WTC11 (cell line): ENCODE measurements around the gene RAET1G.

Experiments used
- AFF4 ChIP-seq: sonication (generic); formaldehyde crosslinking; IDR thresholded peaks from 2 replicates; pipeline ENCODE4 v1.8.1; 2023; ENCODE audit warnings: mild to moderate bottlenecking, missing genetic modification reagents, borderline replicate concordance
- JUN ChIP-seq: sonication (generic); formaldehyde crosslinking; IDR thresholded peaks from 2 replicates; pipeline ENCODE4 v1.8.0; 2023; ENCODE audit warnings: mild to moderate bottlenecking, missing genetic modification reagents
- NR2C2 ChIP-seq: sonication (generic); formaldehyde crosslinking; IDR thresholded peaks from 2 replicates; pipeline ENCODE4 v1.8.0; 2022; ENCODE audit warnings: mild to moderate bottlenecking, missing genetic modification reagents
- TEAD4 ChIP-seq: sonication (generic); formaldehyde crosslinking; IDR thresholded peaks from 2 replicates; pipeline ENCODE4 v1.8.0; 2022; ENCODE audit warnings: mild to moderate bottlenecking, missing genetic modification reagents
- ZNF121 ChIP-seq: sonication (generic); formaldehyde crosslinking; IDR thresholded peaks from 2 replicates; pipeline ENCODE4 v1.8.0; 2023; ENCODE audit warnings: missing genetic modification reagents
- ZNF396 ChIP-seq: fragments of 250-450 bp; sonication (Bioruptor Pico); IDR thresholded peaks from 2 replicates; pipeline ENCODE4 v1.8.0; 2021; ENCODE audit warnings: mild to moderate bottlenecking, moderate library complexity, borderline replicate concordance
- TF ChIP-seq, protein P1 (sequence below): fragments of 200-600 bp; IDR thresholded peaks from 2 replicates; pipeline ENCODE4 v1.8.0; 2022; ENCODE audit warnings: antibody characterized with exemption
- TF ChIP-seq, protein P2 (sequence below): sonication (generic); formaldehyde crosslinking; IDR thresholded peaks from 2 replicates; pipeline ENCODE4 v1.8.1; 2023; ENCODE audit warnings: mild to moderate bottlenecking, missing genetic modification reagents
- TF ChIP-seq, protein P3 (sequence below): sonication (generic); formaldehyde crosslinking; IDR thresholded peaks from 2 replicates; pipeline ENCODE4 v1.8.0; 2022; ENCODE audit warnings: mild to moderate bottlenecking, missing genetic modification reagents

DNA sequence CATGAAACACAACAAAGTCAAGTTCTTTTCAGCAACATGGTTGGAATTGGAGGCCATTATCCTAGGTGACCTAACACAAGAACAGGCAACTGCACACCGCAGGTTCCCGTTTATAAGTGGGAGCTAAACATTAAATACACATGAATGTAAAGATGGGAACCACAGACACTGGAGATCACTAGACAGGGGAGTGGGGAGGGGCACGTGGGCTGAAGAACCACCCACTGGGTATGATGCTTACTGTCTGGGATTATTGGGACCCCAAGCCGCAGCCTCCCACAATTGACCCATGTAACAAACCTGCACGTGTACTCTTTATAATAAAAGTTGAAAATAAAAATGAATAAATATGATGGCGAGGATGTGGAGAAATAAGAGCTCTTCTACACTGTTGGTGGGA lies 8.6 kb upstream of the RAET1G start:
- TF ChIP-seq, protein P1, sequence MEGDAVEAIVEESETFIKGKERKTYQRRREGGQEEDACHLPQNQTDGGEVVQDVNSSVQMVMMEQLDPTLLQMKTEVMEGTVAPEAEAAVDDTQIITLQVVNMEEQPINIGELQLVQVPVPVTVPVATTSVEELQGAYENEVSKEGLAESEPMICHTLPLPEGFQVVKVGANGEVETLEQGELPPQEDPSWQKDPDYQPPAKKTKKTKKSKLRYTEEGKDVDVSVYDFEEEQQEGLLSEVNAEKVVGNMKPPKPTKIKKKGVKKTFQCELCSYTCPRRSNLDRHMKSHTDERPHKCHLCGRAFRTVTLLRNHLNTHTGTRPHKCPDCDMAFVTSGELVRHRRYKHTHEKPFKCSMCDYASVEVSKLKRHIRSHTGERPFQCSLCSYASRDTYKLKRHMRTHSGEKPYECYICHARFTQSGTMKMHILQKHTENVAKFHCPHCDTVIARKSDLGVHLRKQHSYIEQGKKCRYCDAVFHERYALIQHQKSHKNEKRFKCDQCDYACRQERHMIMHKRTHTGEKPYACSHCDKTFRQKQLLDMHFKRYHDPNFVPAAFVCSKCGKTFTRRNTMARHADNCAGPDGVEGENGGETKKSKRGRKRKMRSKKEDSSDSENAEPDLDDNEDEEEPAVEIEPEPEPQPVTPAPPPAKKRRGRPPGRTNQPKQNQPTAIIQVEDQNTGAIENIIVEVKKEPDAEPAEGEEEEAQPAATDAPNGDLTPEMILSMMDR = no peak
- TF ChIP-seq NR2C2 (CRISPR knock-in tag) (no peak), JUN (no peak), ZNF121 (CRISPR knock-in tag) (no peak), TEAD4 (CRISPR knock-in tag) (no peak), AFF4 (CRISPR knock-in tag) (no peak), ZNF396 (CRISPR knock-in tag) (no peak)
- TF ChIP-seq, protein P2, sequence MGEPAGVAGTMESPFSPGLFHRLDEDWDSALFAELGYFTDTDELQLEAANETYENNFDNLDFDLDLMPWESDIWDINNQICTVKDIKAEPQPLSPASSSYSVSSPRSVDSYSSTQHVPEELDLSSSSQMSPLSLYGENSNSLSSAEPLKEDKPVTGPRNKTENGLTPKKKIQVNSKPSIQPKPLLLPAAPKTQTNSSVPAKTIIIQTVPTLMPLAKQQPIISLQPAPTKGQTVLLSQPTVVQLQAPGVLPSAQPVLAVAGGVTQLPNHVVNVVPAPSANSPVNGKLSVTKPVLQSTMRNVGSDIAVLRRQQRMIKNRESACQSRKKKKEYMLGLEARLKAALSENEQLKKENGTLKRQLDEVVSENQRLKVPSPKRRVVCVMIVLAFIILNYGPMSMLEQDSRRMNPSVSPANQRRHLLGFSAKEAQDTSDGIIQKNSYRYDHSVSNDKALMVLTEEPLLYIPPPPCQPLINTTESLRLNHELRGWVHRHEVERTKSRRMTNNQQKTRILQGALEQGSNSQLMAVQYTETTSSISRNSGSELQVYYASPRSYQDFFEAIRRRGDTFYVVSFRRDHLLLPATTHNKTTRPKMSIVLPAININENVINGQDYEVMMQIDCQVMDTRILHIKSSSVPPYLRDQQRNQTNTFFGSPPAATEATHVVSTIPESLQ (CRISPR knock-in tag) = no peak
- TF ChIP-seq, protein P3, sequence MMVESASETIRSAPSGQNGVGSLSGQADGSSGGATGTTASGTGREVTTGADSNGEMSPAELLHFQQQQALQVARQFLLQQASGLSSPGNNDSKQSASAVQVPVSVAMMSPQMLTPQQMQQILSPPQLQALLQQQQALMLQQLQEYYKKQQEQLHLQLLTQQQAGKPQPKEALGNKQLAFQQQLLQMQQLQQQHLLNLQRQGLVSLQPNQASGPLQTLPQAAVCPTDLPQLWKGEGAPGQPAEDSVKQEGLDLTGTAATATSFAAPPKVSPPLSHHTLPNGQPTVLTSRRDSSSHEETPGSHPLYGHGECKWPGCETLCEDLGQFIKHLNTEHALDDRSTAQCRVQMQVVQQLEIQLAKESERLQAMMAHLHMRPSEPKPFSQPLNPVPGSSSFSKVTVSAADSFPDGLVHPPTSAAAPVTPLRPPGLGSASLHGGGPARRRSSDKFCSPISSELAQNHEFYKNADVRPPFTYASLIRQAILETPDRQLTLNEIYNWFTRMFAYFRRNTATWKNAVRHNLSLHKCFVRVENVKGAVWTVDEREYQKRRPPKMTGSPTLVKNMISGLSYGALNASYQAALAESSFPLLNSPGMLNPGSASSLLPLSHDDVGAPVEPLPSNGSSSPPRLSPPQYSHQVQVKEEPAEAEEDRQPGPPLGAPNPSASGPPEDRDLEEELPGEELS (CRISPR knock-in tag) = no peak
